Activated naive CD8-positive, alpha-beta T cell treated with anti-CD3 and anti-CD28 coated beads for 36 hours (primary cell): ENCODE measurements around the gene TRAPPC13. TPM values are rescaled to one million over a fixed set of nuclear protein-coding genes. Genes with fewer than 3 reads are reported as not detected.
"Not testable (repeated sequence)": the region's sequence is repeated elsewhere in the genome, so short reads cannot be mapped to it uniquely, and the experiment has no call there.

Source experiments
- DNase-seq: peaks from one replicate; pipeline ENCODE4 v3.0.0; 2021
- H3K27ac Mint-ChIP-seq: one replicate; pipeline ENCODE4 v1.8.0; 2022; ENCODE audit warnings: mild to moderate bottlenecking, moderate library complexity, mixed read lengths
- H3K27me3 Mint-ChIP-seq: one replicate; pipeline ENCODE4 v1.8.0; 2022; ENCODE audit warnings: mild to moderate bottlenecking, mixed read lengths
- H3K36me3 Mint-ChIP-seq: one replicate; pipeline ENCODE4 v1.8.0; 2021; ENCODE audit warnings: mild to moderate bottlenecking, mixed read lengths
- H3K4me1 Mint-ChIP-seq: one replicate; pipeline ENCODE4 v1.8.0; 2021; ENCODE audit warnings: mixed read lengths
- H3K4me3 Mint-ChIP-seq: one replicate; pipeline ENCODE4 v1.8.0; 2022; ENCODE audit warnings: mild to moderate bottlenecking, moderate library complexity, mixed read lengths
- H3K9me3 Mint-ChIP-seq: one replicate; pipeline ENCODE4 v1.8.0; 2022; ENCODE audit warnings: mixed read lengths
- total RNA-seq, 2 experiments: library from RNA; stranded (reverse); gene quantifications; one replicate each; pipeline ENCODE4 v1.2.3, GENCODE V29; 2021

Gene TRAPPC13
- total RNA-seq, 2 experiments from 2014 or later, result 23.3 to 24.3 TPM

DNA sequence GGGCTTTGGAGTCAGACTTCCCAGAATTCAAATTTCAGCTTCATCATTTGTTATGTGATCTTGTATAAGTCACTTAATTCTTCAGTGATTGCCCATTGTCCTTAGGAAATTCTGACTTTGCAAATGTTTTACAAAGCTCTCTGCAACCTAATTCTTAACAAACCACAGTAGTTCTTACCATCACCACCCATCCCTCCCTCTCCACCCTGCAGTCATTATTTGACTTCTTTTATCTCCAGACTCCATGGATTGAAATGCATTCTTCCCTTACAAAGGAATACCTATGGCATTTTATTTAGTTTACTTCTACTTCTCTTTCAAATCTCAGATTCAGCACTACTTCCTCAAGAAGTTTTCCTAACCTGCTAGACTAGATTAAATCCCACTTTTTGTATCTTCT lies 23.1 kb downstream of the TRAPPC13 start:
- H3K4me3 Mint-ChIP-seq, result no peak overlapping the region
- DNase-seq, result no peak
- no peaks in the 10 kb centered on the region for H3K27me3 Mint-ChIP-seq
- H3K9me3 Mint-ChIP-seq, result no peaks in the 10 kb centered on the region
- H3K4me1 Mint-ChIP-seq, result no peaks in the 10 kb centered on the region
- H3K27ac Mint-ChIP-seq, result no peak overlapping the region
- H3K36me3 Mint-ChIP-seq, result peaks cover 12% of the 10 kb centered on the region

DNA sequence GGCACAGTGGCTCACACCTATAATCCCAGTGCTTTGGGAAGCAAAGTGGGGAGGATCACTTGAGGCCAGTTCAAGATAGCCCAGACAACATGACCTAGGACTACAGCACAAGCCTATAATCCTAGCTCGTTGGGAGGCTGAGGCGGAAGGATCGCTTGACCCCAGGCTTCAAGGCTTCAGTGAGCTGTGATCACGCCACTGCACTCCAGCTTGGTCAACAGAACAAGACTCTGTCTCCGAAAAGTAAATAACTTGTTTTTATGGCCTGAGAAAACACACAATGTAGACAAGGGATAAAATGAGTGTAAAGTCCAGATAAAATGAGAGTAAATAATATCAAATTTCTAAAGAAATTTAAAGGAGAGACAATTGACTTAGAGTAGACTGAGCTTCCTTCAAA lies 26.3 kb downstream of the TRAPPC13 start:
- H3K9me3 Mint-ChIP-seq, result no peaks in the 10 kb centered on the region
- DNase-seq, result no peak
- H3K4me3 Mint-ChIP-seq, result no peak overlapping the region
- H3K4me1 Mint-ChIP-seq, result peaks cover 4% of the 10 kb centered on the region
- no peaks in the 10 kb centered on the region for H3K27me3 Mint-ChIP-seq
- H3K36me3 Mint-ChIP-seq, result peaks cover 10% of the 10 kb centered on the region
- no peak overlapping the region for H3K27ac Mint-ChIP-seq

DNA sequence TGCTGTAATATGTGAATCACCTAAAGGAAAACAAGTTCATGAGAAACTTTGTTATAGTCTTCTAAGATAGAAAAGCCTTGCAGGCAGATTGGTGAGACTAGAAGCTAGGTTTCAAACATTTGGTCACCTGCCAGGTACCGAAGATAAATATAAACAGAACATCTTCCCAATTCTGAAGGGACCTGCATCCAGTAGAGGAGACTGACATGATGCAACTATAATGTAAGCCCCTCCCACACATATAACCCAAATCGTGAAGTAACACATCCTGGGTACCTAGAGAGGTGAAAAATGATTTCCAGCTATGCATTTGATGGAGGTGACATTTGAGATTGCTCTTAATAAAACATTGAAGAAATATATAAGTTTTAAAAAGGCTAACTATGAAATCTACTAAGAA lies 29.9 kb downstream of the TRAPPC13 start:
- peaks cover 4% of the 10 kb centered on the region for H3K4me1 Mint-ChIP-seq
- no peaks in the 10 kb centered on the region for H3K27me3 Mint-ChIP-seq
- H3K4me3 Mint-ChIP-seq, result no peak overlapping the region
- H3K27ac Mint-ChIP-seq, result peak overlapping the region; percentile 48
- no peaks in the 10 kb centered on the region for H3K9me3 Mint-ChIP-seq
- peaks cover 14% of the 10 kb centered on the region for H3K36me3 Mint-ChIP-seq
- DNase-seq, result no peak

DNA sequence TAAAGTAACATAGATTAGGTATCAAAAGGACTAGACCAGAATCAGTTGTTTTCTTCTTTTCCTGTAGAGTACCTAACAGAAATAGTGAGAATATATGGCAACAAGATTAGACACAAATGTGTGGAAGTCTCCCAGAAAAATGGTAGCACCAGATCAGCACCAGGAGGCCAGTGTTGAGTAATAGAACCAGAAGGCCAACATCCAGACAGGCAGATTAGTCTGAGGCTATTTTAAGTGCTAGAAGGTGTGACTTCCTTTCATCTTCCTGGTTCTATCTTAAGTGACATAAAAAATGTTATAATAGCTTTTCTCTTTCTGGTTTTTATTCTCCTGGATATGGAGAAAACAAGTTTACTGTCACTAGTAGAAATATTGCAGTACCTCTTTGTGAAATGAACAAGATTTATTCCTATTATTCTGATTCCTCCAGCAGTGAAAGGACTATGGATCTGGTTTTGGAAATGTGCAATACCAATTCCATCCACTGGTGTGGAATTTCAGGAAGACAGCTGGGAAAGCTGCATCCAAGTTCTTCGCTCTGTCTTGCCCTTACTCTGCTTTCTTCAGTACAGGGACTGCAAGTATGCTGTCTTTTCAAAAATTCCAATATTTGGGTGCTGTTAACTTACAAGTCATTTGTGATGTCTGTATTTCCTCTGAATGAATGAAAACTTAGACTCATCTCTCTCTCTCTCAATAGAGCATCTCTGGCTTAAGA lies 39.1 kb downstream of the TRAPPC13 start:
- no peak for DNase-seq
- no peaks in the 10 kb centered on the region for H3K9me3 Mint-ChIP-seq
- no peak overlapping the region for H3K4me3 Mint-ChIP-seq
- no peak overlapping the region for H3K27ac Mint-ChIP-seq
- peaks cover 9% of the 10 kb centered on the region for H3K4me1 Mint-ChIP-seq
- H3K36me3 Mint-ChIP-seq, result peaks cover 14% of the 10 kb centered on the region
- H3K27me3 Mint-ChIP-seq, result no peaks in the 10 kb centered on the region

DNA sequence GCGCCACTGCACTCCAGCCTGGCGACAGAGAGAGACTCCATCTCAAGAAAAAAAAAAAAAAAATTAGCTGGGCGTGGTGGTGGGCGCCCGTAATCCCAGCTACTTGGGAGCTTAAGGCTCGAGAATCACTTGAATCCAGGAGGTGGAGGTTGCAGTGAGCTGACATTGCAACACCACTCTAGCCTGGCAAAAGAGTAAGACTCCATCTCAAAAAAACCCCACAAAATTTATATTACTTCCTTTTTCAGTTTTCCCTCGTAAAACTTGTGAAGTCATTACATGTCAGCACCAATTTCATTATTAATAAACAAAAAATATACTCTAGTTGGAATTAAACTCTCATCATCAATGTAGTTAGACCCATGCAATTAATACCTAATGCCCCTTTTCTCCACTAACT lies 43.9 kb downstream of the TRAPPC13 start:
- no peaks in the 10 kb centered on the region for H3K27me3 Mint-ChIP-seq
- peaks cover 2% of the 10 kb centered on the region for H3K4me1 Mint-ChIP-seq
- peaks cover 8% of the 10 kb centered on the region for H3K36me3 Mint-ChIP-seq
- no peak for DNase-seq
- no peak overlapping the region for H3K27ac Mint-ChIP-seq
- no peak overlapping the region for H3K4me3 Mint-ChIP-seq
- H3K9me3 Mint-ChIP-seq, result no peaks in the 10 kb centered on the region

DNA sequence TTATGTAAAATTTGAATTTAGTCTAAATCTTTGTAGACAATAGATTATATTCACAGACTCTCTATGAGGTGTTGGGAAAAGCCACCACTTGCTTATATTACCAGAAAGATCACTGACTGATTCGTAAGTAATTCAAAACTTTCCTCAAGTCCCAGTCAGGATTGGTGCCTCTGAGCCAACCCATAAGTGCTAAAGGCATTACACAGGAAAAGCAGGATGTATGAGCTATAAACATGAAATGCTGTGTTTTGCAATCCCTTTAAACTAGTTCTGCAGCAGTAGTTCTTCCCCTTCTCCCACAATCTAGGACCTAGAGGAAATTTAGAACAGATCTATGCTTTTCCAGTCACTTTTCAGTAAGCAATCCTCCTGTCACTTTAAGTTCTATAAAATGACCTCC lies 48.0 kb downstream of the TRAPPC13 start:
- H3K27me3 Mint-ChIP-seq, result no peaks in the 10 kb centered on the region
- H3K9me3 Mint-ChIP-seq, result no peaks in the 10 kb centered on the region
- no peak for DNase-seq
- peaks cover 26% of the 10 kb centered on the region for H3K36me3 Mint-ChIP-seq
- no peak overlapping the region for H3K27ac Mint-ChIP-seq
- no peak overlapping the region for H3K4me3 Mint-ChIP-seq
- H3K4me1 Mint-ChIP-seq, result peaks cover 34% of the 10 kb centered on the region

DNA sequence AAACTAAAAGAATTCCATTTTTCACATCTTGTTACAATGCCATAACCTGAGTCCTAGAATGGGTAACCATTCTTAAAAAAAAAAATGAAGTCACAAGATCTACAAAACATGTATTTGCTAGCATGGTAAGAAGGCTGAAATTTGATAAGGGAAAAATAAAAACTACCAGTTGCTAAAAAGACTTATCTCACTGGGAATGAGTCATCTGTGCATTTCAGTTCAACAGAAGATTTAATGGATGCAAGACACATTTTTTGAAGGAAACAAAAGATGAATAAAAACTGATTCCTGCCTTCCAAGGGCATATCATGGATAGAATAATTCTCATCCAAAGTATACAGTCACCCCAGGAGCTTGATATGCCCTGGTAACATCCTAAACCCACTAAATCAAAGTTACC lies 49.9 kb downstream of the TRAPPC13 start:
- DNase-seq, result no peak
- Mint-ChIP-seq H3K9me3 (no peaks in the 10 kb centered on the region), H3K27ac (peak overlapping the region; percentile 54), H3K36me3 (peaks cover 42% of the 10 kb centered on the region), H3K4me1 (peaks cover 44% of the 10 kb centered on the region), H3K4me3 (no peak overlapping the region), H3K27me3 (no peaks in the 10 kb centered on the region)

DNA sequence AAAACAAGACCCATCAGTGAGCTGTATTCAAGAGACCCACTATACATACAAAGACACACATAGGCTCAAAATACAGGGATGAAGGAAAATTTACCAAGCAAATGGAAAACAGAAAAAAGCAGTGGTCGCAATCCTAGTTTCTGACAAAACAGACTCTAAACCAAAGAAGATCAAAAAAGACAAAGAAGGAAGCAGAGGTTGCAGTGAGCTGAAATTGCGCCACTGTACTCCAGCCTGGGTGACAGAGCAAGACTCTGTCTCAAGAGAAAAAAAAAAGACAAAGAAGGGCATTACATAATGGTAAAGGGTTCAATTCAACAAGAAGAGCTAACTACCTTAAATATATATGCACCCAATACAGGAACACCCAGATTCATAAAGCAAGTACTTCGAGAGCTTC lies 51.2 kb downstream of the TRAPPC13 start:
- Mint-ChIP-seq H3K36me3 (peaks cover 50% of the 10 kb centered on the region), H3K27ac (peak overlapping the region; percentile 67), H3K4me1 (peaks cover 44% of the 10 kb centered on the region)
- not testable (repeated sequence) for H3K27me3 Mint-ChIP-seq, H3K4me3 Mint-ChIP-seq, DNase-seq, H3K9me3 Mint-ChIP-seq

DNA sequence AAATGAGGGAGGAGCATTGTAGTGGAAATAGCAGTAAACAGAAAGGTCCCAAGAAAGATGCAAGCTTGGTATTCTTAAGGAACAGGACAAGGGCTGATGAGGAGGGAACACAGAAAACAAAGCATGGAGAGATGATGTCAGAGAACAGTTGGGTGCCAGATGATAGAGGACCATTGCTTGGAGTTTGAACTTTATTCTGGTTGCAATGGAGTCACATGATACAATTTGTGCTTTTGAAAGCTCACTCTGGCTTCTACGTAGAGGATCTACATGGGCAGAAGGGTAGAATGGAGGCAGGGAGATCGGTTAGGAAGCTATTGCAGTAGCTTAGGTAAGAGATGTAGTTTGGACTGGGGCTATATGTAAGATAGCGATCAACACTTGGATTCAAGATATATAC lies 57.3 kb downstream of the TRAPPC13 start:
- Mint-ChIP-seq H3K4me3 (no peak overlapping the region), H3K4me1 (peaks cover 17% of the 10 kb centered on the region), H3K9me3 (no peaks in the 10 kb centered on the region), H3K27ac (no peak overlapping the region), H3K27me3 (no peaks in the 10 kb centered on the region), H3K36me3 (peaks cover 46% of the 10 kb centered on the region)
- no peak for DNase-seq

DNA sequence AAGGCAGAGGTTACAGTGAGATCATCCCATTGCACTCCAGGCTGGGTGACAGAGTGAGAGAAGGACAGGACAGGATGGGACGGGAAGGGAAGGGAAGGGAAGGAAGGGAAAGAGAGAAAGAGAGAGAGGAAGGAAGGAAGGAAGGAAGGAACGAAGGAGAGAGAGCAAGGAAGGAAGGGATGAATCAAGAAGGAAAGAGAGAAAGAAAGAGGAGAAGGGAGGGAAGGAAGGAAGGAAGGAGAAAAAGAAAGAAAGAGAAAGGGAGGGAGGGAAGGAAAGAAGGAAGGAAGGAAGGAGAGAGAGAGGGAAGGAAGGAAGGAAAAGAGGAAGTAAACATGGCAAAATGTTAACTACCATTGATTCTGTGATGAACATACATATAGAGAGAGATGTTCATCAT lies 68.3 kb downstream of the TRAPPC13 start:
- H3K27me3 Mint-ChIP-seq, result no peaks in the 10 kb centered on the region
- peaks cover 12% of the 10 kb centered on the region for H3K36me3 Mint-ChIP-seq
- no peak overlapping the region for H3K27ac Mint-ChIP-seq
- no peak for DNase-seq
- no peaks in the 10 kb centered on the region for H3K9me3 Mint-ChIP-seq
- H3K4me3 Mint-ChIP-seq, result no peak overlapping the region
- peaks cover 4% of the 10 kb centered on the region for H3K4me1 Mint-ChIP-seq

DNA sequence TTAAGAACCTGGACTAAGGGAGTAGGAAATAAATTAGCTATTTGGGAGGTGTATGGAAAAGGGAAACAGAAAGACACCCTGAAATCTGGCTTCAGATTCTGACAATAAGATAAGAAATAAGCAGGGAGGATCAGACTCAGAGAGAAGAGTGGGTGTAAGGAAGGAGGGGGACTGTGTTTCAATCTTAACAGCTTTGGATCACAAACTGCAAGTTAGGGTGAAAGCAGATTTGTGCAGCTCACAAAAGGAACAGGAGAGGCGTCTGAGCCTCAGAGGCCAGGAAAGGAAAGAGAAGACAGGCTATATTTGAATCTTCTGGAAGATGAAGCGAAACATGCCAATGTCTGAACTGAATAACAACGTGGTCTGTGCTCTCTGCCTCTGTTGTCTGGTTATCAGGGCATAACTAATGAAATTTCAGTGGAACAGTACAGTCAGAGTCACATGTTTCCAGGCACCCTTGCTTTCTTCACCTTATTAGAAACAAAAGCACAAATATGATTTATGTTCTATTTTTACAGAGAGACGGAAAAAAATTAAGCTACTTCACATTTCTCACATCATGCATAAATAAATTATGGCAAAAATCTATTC lies 70.4 kb downstream of the TRAPPC13 start:
- H3K36me3 Mint-ChIP-seq, result peaks cover 30% of the 10 kb centered on the region
- no peaks in the 10 kb centered on the region for H3K9me3 Mint-ChIP-seq
- no peak overlapping the region for H3K27ac Mint-ChIP-seq
- H3K4me3 Mint-ChIP-seq, result no peak overlapping the region
- H3K27me3 Mint-ChIP-seq, result no peaks in the 10 kb centered on the region
- no peak for DNase-seq
- peaks cover 4% of the 10 kb centered on the region for H3K4me1 Mint-ChIP-seq

DNA sequence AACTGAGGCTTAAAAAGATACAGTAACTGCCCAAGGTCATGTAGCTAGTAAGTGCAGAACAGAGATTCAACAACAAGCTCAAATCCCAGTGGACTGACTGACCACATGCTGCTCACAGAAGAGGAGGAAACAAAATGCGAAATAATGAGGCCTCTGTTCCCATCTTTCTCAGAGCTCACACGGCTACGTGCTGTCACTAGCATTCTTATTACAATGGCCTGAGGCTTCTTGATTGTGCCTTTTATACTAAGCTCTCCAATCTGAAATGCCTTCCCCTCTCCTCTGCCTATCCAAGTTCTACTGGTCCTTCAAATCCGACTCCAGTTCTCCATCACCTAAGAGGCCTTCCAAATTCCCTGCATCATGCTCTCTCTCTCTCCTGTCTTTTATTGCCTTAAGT lies 71.1 kb downstream of the TRAPPC13 start:
- H3K9me3 Mint-ChIP-seq, result no peaks in the 10 kb centered on the region
- no peaks in the 10 kb centered on the region for H3K27me3 Mint-ChIP-seq
- H3K4me1 Mint-ChIP-seq, result peaks cover 4% of the 10 kb centered on the region
- no peak overlapping the region for H3K27ac Mint-ChIP-seq
- peaks cover 25% of the 10 kb centered on the region for H3K36me3 Mint-ChIP-seq
- DNase-seq, result no peak
- no peak overlapping the region for H3K4me3 Mint-ChIP-seq

DNA sequence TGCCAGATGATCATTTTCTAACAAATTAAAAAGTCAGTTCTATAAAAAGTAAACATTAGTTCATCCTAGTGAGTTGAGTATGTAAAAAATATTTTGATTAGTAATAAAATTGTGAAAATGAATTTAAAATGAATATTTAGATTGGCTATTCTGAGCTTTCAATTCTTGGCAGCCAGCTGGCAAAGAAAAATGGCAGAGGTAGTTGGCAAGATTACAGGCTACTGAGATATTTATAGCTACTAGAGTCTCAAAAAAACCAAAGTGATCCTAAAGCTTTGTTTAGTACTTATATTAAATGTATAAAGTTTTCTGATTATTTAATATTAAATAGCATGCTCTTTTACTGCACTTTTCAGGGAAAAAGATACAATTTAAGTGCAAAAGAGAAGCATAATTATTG lies 72.1 kb downstream of the TRAPPC13 start:
- peaks cover 4% of the 10 kb centered on the region for H3K4me1 Mint-ChIP-seq
- H3K27ac Mint-ChIP-seq, result no peak overlapping the region
- H3K4me3 Mint-ChIP-seq, result no peak overlapping the region
- H3K36me3 Mint-ChIP-seq, result peaks cover 25% of the 10 kb centered on the region
- no peak for DNase-seq
- H3K9me3 Mint-ChIP-seq, result no peaks in the 10 kb centered on the region
- H3K27me3 Mint-ChIP-seq, result no peaks in the 10 kb centered on the region

DNA sequence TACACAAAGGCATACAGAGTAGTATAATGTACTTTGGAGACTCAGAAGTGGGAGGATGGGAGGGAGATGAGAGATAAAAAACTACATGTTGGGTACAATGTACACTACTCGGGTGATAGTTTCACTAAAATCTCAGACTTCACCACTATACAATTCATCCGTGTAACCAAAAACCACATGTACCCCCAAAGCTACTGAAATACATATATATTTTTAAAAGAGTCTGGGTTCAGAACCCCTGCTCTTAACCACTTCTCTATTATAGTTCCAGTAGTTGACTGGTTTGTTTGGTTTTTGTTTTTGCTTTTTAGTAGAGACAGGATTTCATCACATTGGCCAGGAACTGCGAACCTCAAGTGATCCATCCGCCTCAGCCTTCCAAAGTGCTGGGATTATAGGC lies 74.5 kb downstream of the TRAPPC13 start:
- H3K9me3 Mint-ChIP-seq, result no peaks in the 10 kb centered on the region
- H3K27ac Mint-ChIP-seq, result no peak overlapping the region
- H3K4me3 Mint-ChIP-seq, result no peak overlapping the region
- peaks cover 4% of the 10 kb centered on the region for H3K4me1 Mint-ChIP-seq
- no peaks in the 10 kb centered on the region for H3K27me3 Mint-ChIP-seq
- H3K36me3 Mint-ChIP-seq, result peaks cover 28% of the 10 kb centered on the region
- DNase-seq, result no peak

DNA sequence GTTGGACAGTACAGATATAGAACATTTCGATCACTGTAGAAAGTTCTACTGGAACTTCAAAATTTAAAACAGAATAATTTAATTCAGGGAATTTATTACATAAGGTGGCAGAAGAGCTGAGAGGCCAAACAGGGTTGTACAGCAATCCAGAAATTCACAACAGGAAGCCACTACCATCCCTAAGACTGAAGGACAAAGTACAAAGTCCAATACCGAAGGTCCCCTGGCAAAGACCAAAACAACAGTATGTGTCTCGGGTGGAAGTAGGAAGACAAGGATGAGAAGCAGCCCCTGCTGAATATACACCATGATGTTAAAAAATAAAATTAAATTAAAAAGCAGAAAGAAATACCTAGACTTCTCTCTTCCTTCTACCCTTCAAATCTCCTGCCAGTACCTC lies 77.2 kb downstream of the TRAPPC13 start:
- DNase-seq, result no peak
- Mint-ChIP-seq H3K36me3 (peaks cover 30% of the 10 kb centered on the region), H3K27ac (no peak overlapping the region), H3K9me3 (no peaks in the 10 kb centered on the region), H3K27me3 (no peaks in the 10 kb centered on the region), H3K4me1 (peaks cover 3% of the 10 kb centered on the region), H3K4me3 (no peak overlapping the region)

DNA sequence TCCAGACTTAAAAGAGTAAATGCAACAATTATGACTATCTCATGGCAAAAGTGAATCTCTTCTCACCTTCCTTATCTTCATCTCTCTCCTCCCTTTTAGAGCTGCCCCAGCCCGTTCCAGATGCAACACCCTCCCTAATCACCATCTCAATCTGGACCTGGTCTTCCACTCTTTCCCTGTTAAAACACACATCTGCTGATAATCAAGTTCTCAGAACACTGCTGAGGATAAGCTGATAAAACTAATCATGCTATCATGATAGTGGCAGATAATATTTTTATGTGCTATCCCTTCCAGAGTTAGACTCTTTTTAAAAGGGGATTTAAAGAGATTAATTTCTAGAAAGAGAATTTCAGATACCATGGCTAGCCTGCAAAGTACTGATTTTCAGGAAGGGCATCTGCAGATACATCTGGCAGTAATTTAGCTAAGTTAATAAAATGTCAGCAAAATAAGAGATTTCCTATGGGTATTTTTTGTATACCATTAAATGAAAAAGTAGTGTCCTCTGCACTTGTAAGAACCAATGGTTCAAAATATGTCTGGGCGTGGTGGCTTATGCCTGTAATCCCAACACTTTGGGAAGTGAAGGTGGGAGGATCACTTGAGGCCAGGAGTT lies 79.9 kb downstream of the TRAPPC13 start:
- H3K27ac Mint-ChIP-seq, result no peak overlapping the region
- H3K27me3 Mint-ChIP-seq, result no peaks in the 10 kb centered on the region
- DNase-seq, result no peak
- no peak overlapping the region for H3K4me3 Mint-ChIP-seq
- H3K36me3 Mint-ChIP-seq, result peaks cover 20% of the 10 kb centered on the region
- no peaks in the 10 kb centered on the region for H3K9me3 Mint-ChIP-seq
- H3K4me1 Mint-ChIP-seq, result peaks cover 2% of the 10 kb centered on the region
